Measurements from ENCODE around the gene GSTK1.

DNA sequence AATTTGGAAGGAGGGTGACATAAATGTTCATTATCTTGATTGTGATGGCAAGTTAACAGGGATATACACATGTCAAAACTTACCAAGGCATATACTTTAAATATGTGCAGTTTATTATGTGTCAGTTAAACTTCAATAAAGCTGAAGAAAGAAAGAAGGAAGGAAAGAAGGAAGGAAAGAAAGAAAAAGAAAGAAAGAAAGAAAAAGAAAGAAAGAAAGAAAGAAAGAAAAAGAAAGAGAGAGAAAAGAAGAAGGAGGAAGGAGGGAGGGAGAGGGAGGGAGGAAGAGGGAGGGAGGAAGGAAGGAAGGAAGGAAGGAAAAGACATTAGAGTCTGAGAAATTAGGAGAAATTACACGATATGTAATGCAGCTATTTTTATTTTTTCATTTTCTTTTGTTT, 15.9 kb upstream of the GSTK1 start:
- TF ChIP-seq, protein P1, sequence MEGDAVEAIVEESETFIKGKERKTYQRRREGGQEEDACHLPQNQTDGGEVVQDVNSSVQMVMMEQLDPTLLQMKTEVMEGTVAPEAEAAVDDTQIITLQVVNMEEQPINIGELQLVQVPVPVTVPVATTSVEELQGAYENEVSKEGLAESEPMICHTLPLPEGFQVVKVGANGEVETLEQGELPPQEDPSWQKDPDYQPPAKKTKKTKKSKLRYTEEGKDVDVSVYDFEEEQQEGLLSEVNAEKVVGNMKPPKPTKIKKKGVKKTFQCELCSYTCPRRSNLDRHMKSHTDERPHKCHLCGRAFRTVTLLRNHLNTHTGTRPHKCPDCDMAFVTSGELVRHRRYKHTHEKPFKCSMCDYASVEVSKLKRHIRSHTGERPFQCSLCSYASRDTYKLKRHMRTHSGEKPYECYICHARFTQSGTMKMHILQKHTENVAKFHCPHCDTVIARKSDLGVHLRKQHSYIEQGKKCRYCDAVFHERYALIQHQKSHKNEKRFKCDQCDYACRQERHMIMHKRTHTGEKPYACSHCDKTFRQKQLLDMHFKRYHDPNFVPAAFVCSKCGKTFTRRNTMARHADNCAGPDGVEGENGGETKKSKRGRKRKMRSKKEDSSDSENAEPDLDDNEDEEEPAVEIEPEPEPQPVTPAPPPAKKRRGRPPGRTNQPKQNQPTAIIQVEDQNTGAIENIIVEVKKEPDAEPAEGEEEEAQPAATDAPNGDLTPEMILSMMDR (conservative IDR thresholded peaks at IDR 0.05; ENCODE audit: low read length) = no peak
- TF ChIP-seq EZH2phosphoT487 (IDR thresholded peaks at IDR 0.05; ENCODE audit: borderline replicate concordance) = no peak
